Immature natural killer cell (primary cell): ENCODE measurements around the gene SMOC2. TPM values are rescaled to one million over a fixed set of nuclear protein-coding genes. Genes with fewer than 3 reads are reported as not detected.
A peak's percentile ranks its signal among the peaks of the same experiment; 100 is the strongest.

Source experiments
- DNase-seq, 3 donors: peaks; one replicate each; pipeline ENCODE4 v3.0.0; 2022; ENCODE audit warnings: mixed read lengths in 1 of 3
- H3K27ac Mint-ChIP-seq, 6 donors: one replicate each; pipeline ENCODE4 v1.8.0; 2020; ENCODE audit warnings: mixed read lengths in 6 of 6, mild to moderate bottlenecking in 5 of 6, inconsistent platforms in 4 of 6, moderate library complexity in 3 of 6
- H3K27me3 Mint-ChIP-seq, 3 donors: one replicate each; pipeline ENCODE4 v1.8.0; 2020 to 2021; ENCODE audit warnings: low read depth in 3 of 3, mild to moderate bottlenecking in 3 of 3, mixed read lengths in 3 of 3, moderate library complexity in 3 of 3, inconsistent platforms in 1 of 3
- H3K36me3 Mint-ChIP-seq, 3 donors: one replicate each; pipeline ENCODE4 v1.8.0; 2020; ENCODE audit warnings: mixed read lengths in 3 of 3, inconsistent platforms in 2 of 3, mild to moderate bottlenecking in 2 of 3
- H3K4me1 Mint-ChIP-seq, 2 donors: one replicate each; pipeline ENCODE4 v1.8.0; 2020; ENCODE audit warnings: inconsistent platforms in 2 of 2, mild to moderate bottlenecking in 2 of 2, mixed read lengths in 2 of 2, moderate library complexity in 1 of 2
- H3K4me3 Mint-ChIP-seq, 5 donors: one replicate each; pipeline ENCODE4 v1.8.0; 2020; ENCODE audit warnings: mild to moderate bottlenecking in 5 of 5, mixed read lengths in 5 of 5, inconsistent platforms in 3 of 5, moderate library complexity in 3 of 5
- H3K9me3 Mint-ChIP-seq, 6 donors: one replicate each; pipeline ENCODE4 v1.8.0; 2020; ENCODE audit warnings: mild to moderate bottlenecking in 6 of 6, mixed read lengths in 6 of 6, inconsistent platforms in 4 of 6, moderate library complexity in 3 of 6
- polyA plus RNA-seq, 3 donors: library from polyadenylated mRNA; unstranded; fragments of 300-500 nt; fragmentation: Illumina TruSeq; gene quantifications; one replicate each; pipeline ENCODE4 v1.2.3, GENCODE V29; 2021

Gene SMOC2
- polyA plus RNA-seq, 3 donors from 2014 or later = not detected

DNA sequence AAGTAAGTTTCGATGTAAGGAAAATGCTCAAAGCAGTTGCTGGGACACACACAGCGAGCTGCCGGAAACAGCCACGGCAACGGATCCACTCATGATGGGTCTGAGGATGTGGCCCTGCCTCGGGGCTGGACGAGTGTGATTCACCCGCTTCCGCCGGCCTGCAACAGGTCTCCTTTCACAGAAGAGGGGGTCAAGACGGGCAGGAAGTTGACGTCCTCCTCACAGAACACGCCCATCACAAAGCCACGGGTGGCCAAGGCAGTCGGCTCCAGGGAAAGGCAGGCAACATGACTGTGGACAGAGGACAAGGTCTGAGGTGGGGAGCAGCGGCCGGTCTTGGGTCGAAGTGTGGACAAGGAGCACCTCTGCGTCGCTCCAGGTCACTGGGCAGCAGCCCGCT, 29.9 kb upstream of the SMOC2 start:
- no peaks in the 10 kb centered on the region for H3K9me3 Mint-ChIP-seq
- no peaks in the 10 kb centered on the region for H3K4me1 Mint-ChIP-seq
- no peak overlapping the region for H3K4me3 Mint-ChIP-seq

DNA sequence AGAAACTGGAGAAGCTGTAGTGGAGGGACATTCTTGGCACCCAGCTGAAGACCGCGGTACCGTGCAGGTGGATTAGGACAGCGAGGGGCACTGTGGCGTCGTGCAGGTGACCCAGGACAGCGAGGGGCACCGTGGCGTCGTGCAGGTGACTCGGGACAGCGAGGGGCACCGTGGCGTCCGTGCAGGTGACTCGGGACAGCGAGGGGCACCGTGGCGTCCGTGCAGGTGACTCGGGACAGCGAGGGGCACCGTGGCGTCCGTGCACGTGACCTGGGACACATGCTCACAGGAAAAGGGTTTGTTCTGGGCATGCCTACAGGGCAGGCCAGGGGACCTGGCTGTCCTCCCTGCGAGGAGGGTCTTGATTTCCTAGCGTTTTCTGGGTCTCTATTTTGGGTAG, 29.2 kb upstream of the SMOC2 start:
- Mint-ChIP-seq H3K27ac (no peak overlapping the region), H3K27me3 (peaks cover 2 to 4% (median 3%) of the 10 kb centered on the region in 3 donors), H3K36me3 (no peaks in the 10 kb centered on the region), H3K9me3 (no peaks in the 10 kb centered on the region), H3K4me1 (no peaks in the 10 kb centered on the region), H3K4me3 (no peak overlapping the region)
- DNase-seq = no peak

More for the DNA sequence above, 29.9 kb upstream of the SMOC2 start:
- no peaks in the 10 kb centered on the region for H3K36me3 Mint-ChIP-seq
- peaks cover 2 to 4% (median 3%) of the 10 kb centered on the region in 3 donors for H3K27me3 Mint-ChIP-seq
- H3K27ac Mint-ChIP-seq = no peak overlapping the region
- no peak for DNase-seq

DNA sequence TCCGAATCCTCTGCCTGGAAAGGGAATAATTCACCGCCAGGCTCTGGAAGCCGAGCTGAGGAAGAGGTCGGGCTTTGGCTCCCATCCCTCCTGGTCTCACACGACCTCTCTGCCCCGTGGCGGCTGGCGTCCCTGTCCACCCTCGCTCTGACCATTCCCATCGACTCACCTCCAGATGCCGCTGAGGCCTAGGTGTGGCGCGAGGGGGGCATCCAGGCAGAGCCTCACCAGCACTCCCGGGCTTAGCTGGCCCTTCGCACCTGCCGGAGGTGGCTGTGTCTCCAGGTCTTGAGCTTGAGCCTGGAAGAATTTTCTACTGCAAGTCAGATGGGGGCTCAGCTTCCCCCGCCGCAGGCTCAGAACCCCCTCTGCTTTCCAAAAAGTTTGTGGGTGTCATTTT, 28.5 kb upstream of the SMOC2 start:
- H3K27ac Mint-ChIP-seq = no peak overlapping the region
- no peaks in the 10 kb centered on the region for H3K9me3 Mint-ChIP-seq
- no peaks in the 10 kb centered on the region for H3K4me1 Mint-ChIP-seq
- DNase-seq = no peak
- H3K4me3 Mint-ChIP-seq = no peak overlapping the region
- peaks cover 2 to 4% (median 3%) of the 10 kb centered on the region in 3 donors for H3K27me3 Mint-ChIP-seq
- no peaks in the 10 kb centered on the region for H3K36me3 Mint-ChIP-seq

DNA sequence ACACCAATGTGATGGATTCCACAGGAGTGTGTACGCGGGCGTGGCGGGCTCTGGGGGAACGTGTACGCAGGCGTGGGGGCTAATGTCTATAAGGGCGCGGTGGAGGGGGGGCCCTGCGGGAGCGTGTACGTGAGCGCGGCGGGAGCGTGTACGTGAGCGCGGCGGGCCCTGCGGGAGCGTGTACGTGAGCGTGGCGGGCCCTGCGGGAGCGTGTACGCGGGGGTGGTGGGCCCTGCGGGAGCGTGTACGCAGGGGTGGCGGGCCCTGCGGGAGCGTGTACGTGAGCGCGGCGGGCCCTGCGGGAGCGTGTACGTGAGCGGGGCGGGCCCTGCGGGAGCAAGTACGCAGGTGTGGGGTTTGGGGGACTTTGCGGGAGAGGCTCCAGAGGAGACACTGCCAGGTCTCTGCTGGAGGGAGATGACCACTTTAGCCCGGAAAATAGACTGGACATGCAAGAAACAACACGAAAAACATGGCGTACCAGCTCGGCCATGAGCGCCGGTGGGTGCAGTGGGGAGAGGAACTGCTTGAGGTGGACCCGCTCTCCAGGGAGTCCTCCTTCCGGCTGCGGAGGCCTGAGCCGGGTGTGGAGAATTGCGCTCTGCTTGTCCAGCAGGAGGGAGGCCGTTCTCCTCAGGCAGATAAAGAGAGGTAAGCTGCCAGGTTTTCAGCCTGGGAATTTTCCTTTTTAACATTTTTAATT, 27.8 kb upstream of the SMOC2 start:
- peaks cover under 1 to 7% (median 3%) of the 10 kb centered on the region in 3 donors for H3K27me3 Mint-ChIP-seq
- no peaks in the 10 kb centered on the region for H3K36me3 Mint-ChIP-seq
- no peak overlapping the region for H3K27ac Mint-ChIP-seq
- H3K4me3 Mint-ChIP-seq = no peak overlapping the region
- H3K9me3 Mint-ChIP-seq = no peaks in the 10 kb centered on the region
- H3K4me1 Mint-ChIP-seq = no peaks in the 10 kb centered on the region
- no peak for DNase-seq

DNA sequence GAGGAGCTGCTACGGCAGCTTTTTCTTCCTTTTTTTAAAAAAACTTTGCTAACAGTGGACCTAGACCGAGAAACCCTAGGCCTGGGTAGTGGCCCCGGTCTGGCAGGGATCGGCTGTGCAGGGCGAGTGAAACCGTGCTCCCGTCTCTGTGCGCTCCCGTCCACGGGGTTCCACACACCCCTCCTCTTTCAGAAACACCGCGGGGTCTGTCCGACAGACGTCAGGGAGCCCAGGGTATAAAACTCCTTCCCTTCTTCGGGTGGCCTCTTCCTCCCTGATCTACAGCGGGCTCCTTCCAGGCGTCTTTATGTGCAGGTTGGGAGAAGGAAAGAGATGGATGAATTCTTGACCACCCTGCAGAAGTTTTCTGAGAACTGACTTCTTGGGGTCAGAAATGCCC, 27.1 kb upstream of the SMOC2 start:
- Mint-ChIP-seq H3K27me3 (peaks cover 3 to 10% (median 3%) of the 10 kb centered on the region in 3 donors), H3K36me3 (no peaks in the 10 kb centered on the region), H3K27ac (no peak overlapping the region), H3K9me3 (no peaks in the 10 kb centered on the region), H3K4me3 (no peak overlapping the region), H3K4me1 (no peaks in the 10 kb centered on the region)
- no peak for DNase-seq

DNA sequence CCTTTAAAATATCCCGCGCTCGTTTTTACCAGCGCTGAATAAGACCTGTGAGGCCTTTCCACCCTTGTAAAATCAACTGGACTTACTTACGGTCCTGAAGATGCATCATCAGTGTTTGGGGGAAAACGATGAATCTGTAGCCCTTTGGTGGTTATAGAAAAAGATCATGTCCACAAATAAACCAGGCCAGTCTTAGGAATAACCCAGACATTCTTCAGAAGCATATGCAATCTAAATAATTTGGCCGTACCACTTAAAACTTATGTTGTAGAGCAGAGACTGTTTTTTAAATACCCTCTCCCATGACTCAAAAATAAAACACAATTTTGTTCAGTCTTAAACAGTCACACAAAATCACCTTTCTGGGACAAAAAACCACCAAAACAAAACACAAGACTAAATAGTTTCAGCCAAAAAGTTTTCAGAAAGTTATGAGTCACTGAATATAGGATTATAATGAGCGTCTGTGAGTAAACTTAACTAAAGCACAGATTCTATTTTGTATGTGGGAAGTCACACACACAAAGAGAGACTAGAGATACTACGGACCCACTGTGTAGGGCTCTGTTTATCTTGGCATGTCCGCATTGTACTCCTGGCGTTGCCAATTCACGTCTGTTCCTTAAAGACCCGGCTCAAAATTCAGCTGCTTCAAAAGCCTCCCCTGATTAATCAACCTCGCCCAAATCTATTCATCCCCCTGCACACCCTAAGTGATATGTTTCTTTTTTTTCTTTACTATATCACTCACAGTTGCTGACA, 26.5 kb upstream of the SMOC2 start:
- Mint-ChIP-seq H3K27ac (no peak overlapping the region), H3K4me1 (no peaks in the 10 kb centered on the region), H3K27me3 (peaks cover 3 to 10% (median 3%) of the 10 kb centered on the region in 3 donors), H3K4me3 (no peak overlapping the region), H3K9me3 (no peaks in the 10 kb centered on the region), H3K36me3 (no peaks in the 10 kb centered on the region)
- no peak for DNase-seq

DNA sequence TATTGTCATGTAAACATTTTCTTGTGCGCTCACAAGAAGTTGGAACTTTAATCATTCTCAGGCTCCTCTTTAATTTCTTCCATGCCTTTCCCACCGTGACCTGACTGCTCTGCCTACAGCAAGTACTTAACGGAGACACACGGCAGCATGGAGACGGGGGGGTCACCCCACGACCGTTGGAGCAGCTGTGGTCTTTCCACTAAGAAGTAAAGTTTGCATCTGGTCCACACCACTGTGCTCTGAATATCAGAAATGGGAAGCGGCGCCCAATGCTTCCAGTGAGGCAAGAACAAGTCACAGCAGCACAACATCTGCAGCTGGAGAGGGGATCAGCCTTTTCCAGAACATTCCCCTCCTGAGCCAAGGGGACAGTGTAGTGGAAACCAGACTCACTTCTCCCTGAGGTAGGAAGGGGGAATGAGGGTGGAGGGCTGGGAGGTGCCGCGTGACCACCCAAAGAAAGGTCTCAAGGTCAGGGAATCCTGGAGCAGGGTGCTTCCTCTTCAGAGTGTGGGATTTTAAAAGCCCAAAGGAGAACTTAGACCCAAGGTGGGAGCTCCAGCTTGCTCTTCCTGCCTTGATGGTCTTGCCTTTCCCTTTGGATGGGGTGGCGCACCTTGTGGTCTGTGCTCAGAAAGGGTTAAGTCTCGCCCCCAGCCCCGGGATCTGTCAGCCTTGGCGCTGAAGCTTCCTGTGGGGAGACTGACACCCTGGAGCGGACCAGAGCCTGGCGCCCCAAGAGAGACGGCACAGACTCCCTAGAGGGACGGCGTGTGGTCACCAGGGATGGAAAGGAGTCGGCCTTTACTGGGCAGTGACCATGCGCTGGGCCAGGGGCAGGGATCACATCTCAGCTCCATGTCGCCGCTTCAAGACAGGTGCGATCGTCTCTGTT, 25.6 kb upstream of the SMOC2 start:
- Mint-ChIP-seq H3K4me3 (no peak overlapping the region), H3K27me3 (peaks cover 3 to 6% (median 3%) of the 10 kb centered on the region in 3 donors), H3K27ac (no peak overlapping the region), H3K4me1 (no peaks in the 10 kb centered on the region), H3K36me3 (no peaks in the 10 kb centered on the region), H3K9me3 (no peaks in the 10 kb centered on the region)
- DNase-seq = no peak

DNA sequence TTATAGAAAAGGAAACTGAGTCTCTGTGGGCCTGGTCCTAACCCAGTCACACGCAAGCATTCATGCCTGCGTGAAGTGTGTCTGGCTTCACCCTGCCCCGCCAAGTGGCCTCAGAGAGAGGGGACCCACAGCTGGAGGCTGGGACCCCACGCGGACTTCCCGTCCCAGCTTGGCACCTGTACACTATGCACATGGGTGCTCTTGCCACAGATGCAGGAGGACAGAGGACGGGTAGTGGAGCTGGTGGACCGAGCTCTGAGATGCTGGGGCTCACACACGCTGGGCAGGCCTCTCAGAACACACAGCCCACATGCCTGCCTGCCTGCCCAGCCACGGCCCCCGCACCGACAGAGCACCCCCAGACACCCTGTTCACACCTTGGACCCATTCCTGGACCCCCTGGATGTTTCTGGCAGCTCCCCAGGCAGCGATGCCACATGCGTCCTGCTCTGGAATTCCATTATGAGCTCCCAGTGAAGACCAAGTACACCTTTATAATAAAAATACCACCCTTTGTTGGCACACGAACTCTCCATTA, 24.9 kb upstream of the SMOC2 start:
- H3K36me3 Mint-ChIP-seq = no peaks in the 10 kb centered on the region
- H3K9me3 Mint-ChIP-seq = no peaks in the 10 kb centered on the region
- H3K4me3 Mint-ChIP-seq = no peak overlapping the region
- H3K4me1 Mint-ChIP-seq = no peaks in the 10 kb centered on the region
- peaks cover 3 to 6% (median 3%) of the 10 kb centered on the region in 3 donors for H3K27me3 Mint-ChIP-seq
- peak overlapping the region in 1 of 6 donors; percentile 57 for H3K27ac Mint-ChIP-seq
- DNase-seq = no peak

DNA sequence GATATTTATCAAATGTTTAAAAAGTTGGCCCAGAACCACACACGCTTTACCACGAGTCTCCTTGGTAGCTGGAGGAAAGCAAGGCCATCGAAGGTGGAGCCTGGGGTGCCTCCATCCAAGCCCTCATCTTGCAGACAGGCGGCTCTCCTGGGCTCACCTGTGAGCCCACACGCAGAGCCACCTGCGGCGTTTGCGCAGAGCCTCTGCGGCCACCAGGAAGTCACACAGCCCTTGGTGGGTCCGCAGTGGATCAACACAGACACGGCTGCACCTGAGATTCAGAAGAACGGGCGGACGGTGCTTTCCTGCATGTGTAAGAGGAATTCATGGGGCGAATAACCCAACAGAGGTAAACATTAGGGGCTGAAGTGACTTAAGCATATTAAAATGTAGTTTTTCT, 24.5 kb upstream of the SMOC2 start:
- no peaks in the 10 kb centered on the region for H3K9me3 Mint-ChIP-seq
- peak overlapping the region in 1 of 6 donors; percentile 57 for H3K27ac Mint-ChIP-seq
- peaks cover 3 to 6% (median 4%) of the 10 kb centered on the region in 3 donors for H3K27me3 Mint-ChIP-seq
- no peak overlapping the region for H3K4me3 Mint-ChIP-seq
- no peak for DNase-seq
- H3K4me1 Mint-ChIP-seq = no peaks in the 10 kb centered on the region
- no peaks in the 10 kb centered on the region for H3K36me3 Mint-ChIP-seq

DNA sequence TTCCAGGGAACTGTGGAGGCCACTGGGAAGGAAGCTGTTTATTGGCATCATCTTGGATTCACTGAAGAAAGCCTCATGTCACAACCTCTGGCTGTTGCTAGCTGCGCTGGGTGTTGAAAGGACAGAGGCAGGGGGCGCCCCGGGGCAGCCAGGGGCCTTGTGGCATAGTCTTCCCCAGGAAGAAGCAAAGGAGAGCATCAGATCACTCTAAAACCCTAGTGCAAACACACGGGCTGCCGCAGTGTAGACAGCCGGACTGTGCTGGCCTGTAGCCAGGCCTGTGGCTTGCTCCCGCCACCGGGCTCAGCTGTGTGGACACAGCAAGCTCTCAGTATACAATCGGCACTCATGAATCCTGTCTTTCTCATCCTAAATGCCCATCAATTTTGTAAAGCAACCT, 23.8 kb upstream of the SMOC2 start:
- no peak overlapping the region for H3K27ac Mint-ChIP-seq
- no peak for DNase-seq
- no peaks in the 10 kb centered on the region for H3K36me3 Mint-ChIP-seq
- no peaks in the 10 kb centered on the region for H3K9me3 Mint-ChIP-seq
- no peaks in the 10 kb centered on the region for H3K4me1 Mint-ChIP-seq
- H3K4me3 Mint-ChIP-seq = no peak overlapping the region
- H3K27me3 Mint-ChIP-seq = peaks cover 1 to 6% (median 4%) of the 10 kb centered on the region in 3 donors

DNA sequence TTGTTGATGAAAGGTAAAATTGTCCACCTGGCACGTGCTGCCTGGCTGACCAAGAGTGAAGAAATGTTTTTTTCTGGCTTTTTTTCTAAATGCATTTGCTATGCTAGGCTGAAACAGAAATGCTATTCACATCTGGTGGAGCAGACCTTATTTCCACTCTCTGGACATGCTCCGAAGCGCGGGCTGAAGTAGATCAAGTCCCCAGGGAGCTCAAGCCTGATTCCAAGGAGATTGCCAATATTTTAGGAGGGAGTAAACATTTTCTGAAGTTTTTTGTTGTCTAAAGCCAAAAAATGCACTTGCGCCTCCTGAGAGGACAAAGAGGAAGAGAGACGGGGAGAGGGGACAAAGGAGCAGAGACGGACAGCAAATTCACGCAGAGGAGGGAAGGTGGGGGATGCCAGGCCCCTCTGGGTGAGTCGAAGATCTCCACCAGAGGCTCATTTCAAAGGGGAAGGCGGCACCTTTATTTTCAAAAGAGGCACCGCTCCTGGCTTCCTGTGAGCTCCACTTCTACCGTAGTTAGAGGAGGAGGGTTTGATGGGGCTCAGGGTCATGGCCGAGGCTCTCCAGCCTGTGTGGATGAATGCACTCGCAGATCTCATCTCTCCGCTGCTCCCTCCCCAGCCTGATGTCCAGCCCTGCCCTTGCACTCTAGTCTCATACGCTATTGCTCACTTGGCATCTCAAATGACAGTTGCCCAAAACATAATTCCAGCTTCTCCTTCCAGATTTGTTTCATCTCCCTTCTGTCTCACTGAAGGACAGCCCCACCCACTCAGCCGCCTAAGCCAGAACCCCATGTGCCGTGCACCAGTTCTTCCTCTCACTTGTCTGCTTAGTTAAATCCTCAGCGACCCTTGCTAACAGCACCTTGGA, 23.1 kb upstream of the SMOC2 start:
- H3K27me3 Mint-ChIP-seq = peaks cover 1 to 6% (median 4%) of the 10 kb centered on the region in 3 donors
- H3K27ac Mint-ChIP-seq = no peak overlapping the region
- no peak for DNase-seq
- H3K9me3 Mint-ChIP-seq = no peaks in the 10 kb centered on the region
- H3K36me3 Mint-ChIP-seq = no peaks in the 10 kb centered on the region
- no peak overlapping the region for H3K4me3 Mint-ChIP-seq
- no peaks in the 10 kb centered on the region for H3K4me1 Mint-ChIP-seq

DNA sequence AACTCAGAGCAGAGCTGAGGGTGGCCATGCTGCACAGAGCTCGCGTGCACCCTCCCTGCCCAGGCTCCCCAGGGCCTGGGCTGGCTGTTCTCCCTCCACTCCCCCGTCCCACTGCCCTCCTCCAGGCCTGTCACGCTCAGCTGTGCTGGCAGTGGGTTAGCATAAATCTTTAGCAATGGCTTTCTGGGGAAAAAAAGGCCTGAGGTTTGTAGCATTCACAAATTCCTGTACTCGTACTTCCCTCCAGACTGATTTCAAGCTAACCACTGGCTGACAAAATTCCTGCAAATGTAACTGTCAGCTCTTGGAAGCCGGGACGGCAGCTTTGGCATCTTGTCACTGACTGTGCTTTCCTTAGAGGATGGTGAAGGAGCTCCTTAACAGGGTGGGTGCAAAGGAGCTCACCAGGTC, 22.3 kb upstream of the SMOC2 start:
- H3K9me3 Mint-ChIP-seq = no peaks in the 10 kb centered on the region
- H3K27me3 Mint-ChIP-seq = peaks cover 1 to 6% (median 4%) of the 10 kb centered on the region in 3 donors
- H3K4me1 Mint-ChIP-seq = no peaks in the 10 kb centered on the region
- no peak overlapping the region for H3K27ac Mint-ChIP-seq
- no peak overlapping the region for H3K4me3 Mint-ChIP-seq
- DNase-seq = no peak
- H3K36me3 Mint-ChIP-seq = no peaks in the 10 kb centered on the region

DNA sequence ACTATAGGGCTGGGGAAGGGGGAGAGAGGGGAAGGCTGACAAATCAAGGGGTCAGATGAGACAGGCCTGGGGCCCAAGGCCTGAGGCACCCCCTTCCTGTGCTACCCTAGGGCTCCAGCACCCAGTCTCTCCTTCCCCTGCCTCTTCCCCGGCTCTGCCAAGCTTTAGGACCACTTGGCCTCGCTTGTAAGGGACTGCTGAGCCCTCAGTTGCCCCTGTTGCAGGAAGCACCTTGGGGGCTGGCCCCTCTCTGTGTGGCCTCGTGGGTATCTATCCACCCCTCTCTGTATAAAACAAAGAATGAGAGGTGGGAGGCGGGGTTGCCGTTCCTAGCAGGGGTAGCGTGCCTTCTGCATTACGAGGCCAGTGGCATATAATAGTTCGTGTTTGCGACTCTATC, 21.4 kb upstream of the SMOC2 start:
- Mint-ChIP-seq H3K27me3 (peaks cover 0 to 6% (median 4%) of the 10 kb centered on the region in 3 donors), H3K36me3 (no peaks in the 10 kb centered on the region), H3K4me1 (no peaks in the 10 kb centered on the region), H3K4me3 (no peak overlapping the region), H3K27ac (no peak overlapping the region), H3K9me3 (no peaks in the 10 kb centered on the region)
- no peak for DNase-seq
